Mononuclear cell (primary cell): ENCODE measurements around the gene ASMTL. TPM values are rescaled to one million over a fixed set of nuclear protein-coding genes. Genes with fewer than 3 reads are reported as not detected.
"Not testable (repeated sequence)": the region's sequence is repeated elsewhere in the genome, so short reads cannot be mapped to it uniquely, and the experiment has no call there.

Experiments
- H3K27me3 ChIP-seq: 2 replicates; pipeline ENCODE4 v1.6.0; 2011; ENCODE audit warnings: low read length, control low read depth; ENCODE audit not compliant: insufficient read depth
- H3K4me1 ChIP-seq: 2 replicates; pipeline ENCODE4 v1.5.1; 2011; ENCODE audit warnings: mild to moderate bottlenecking, low read length, control low read depth; ENCODE audit not compliant: insufficient read depth
- H3K4me3 ChIP-seq: 2 replicates; pipeline ENCODE4 v1.5.1; 2011; ENCODE audit warnings: mild to moderate bottlenecking, low read length, moderate library complexity
- H3K9me3 ChIP-seq: 2 replicates; pipeline ENCODE4 v1.5.1; 2011; ENCODE audit warnings: low read depth, mild to moderate bottlenecking, control low read depth, low read length
- total RNA-seq: library from RNA; depleted of rRNA; stranded (reverse); fragments of >200 nt; gene quantifications from one replicate; pipeline ENCODE4 v1.2.3, GENCODE V29; 2012

Gene ASMTL
- total RNA-seq, 1 donor = 12.7 TPM

DNA sequence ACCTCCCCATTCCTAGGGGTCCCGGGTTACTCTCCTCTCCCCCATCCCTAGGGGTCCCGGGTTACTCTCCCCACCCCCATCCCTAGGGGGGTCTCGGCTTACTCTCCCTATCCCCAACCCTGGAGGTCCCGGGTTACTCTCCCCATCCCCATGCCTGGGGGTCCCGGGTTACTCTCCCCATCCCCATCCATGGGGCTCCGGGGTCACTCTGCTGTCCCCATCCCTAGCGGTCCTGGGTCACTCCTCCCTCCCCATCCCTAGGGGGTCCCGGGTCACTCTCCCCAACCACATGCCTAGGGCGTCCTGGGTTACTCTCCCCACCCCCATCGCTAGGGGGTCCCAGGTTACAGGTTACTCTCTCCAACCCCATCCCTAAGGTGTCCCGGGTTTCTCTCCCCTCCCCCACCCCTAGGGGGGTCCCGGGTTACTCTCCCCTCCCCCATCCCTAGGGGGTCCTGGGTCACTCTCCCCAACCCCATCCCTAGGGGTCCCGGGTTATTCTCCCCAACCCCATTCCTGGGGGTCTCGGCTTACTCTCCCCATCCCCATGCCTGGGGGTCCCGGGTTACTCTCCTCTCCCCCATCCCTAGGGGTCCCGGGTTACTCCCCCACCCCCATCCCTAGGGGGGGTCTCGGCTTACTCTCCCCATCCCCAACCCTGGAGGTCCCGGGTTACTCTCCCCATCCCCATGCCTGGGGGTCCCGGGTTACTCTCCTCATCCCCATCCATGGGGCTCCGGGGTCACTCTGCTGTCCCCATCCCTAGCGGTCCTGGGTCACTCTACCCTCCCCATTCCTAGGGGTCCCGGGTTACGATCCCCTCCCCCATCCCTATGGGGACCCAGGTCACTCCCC lies 821 bp downstream of the ASMTL start:
- Histone ChIP-seq H3K9me3 (peaks cover 4% of the 10 kb centered on the region), H3K4me3 (peak overlapping the region; percentile 75), H3K27me3 (no peaks in the 10 kb centered on the region), H3K4me1 (peaks cover 20% of the 10 kb centered on the region)

DNA sequence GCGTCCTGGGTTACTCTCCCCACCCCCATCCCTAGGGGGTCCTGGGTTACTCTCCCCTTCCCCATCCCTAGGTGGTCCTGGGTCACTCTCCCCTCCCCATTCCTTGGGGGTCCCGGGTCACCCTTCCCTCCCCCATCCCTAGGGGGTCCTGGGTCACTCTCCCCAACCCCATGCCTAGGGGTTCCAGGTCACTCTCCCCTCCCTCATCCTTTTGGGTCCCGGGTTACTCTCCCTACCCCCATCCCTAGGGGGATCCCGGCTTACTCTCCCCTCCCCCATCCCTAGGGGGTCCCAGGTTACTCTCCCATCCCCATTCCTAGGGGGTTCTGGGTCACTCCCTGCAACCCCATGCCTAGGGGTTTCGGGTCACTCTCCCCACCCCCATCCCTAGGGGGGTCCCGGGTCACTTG lies 1.5 kb downstream of the ASMTL start:
- no peak overlapping the region for H3K4me3 ChIP-seq
- H3K27me3 ChIP-seq = no peaks in the 10 kb centered on the region
- peaks cover 20% of the 10 kb centered on the region for H3K4me1 ChIP-seq
- peaks cover 4% of the 10 kb centered on the region for H3K9me3 ChIP-seq

DNA sequence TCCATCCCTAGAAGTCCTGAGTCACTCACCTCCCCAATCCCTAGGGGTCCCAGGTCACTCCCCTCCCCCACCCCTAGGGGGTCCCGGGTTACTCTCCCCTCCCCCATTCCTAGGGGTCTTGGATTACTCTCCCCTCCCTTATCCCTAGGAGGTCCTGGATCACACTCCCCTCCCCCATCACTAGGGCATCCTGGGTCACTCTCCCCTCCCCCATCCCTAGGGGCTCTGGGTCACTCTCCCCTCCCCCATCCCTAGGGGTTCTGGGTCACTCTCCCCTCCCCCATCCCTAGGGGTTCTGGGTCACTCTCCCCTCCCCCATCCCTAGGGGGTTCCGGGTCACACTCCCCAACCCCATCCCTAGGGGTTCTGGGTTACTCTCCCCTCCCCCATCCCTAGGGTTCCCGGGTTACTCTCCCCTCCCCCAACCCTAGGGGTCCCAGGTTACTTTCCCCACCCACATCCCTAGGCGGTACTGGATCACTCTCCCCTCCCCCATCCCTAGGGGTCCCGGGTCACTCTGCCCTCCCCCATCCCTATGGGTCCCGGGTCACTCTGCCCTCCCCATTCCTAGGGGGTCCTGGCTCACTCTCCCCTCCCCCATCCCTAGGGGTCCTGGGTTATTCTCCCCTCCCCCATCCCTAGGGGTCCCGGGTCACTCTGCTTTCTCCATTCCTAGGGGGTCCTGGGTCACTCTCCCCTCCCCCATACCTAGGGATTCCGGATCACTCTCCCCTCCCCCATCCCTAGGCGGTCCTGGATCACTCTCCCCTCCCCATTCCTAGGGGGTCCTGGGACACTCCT lies 2.1 kb downstream of the ASMTL start:
- Histone ChIP-seq H3K9me3 (peaks cover 4% of the 10 kb centered on the region), H3K4me3 (no peak overlapping the region), H3K27me3 (no peaks in the 10 kb centered on the region), H3K4me1 (peaks cover 20% of the 10 kb centered on the region)

- Histone ChIP-seq H3K27me3 (no peaks in the 10 kb centered on the region), H3K4me1 (peaks cover 20% of the 10 kb centered on the region), H3K4me3 (no peak overlapping the region), H3K9me3 (peaks cover 4% of the 10 kb centered on the region)
These were observed 2.9 kb downstream of the ASMTL start for GRCh38 chrX:1449823-1450149.

DNA sequence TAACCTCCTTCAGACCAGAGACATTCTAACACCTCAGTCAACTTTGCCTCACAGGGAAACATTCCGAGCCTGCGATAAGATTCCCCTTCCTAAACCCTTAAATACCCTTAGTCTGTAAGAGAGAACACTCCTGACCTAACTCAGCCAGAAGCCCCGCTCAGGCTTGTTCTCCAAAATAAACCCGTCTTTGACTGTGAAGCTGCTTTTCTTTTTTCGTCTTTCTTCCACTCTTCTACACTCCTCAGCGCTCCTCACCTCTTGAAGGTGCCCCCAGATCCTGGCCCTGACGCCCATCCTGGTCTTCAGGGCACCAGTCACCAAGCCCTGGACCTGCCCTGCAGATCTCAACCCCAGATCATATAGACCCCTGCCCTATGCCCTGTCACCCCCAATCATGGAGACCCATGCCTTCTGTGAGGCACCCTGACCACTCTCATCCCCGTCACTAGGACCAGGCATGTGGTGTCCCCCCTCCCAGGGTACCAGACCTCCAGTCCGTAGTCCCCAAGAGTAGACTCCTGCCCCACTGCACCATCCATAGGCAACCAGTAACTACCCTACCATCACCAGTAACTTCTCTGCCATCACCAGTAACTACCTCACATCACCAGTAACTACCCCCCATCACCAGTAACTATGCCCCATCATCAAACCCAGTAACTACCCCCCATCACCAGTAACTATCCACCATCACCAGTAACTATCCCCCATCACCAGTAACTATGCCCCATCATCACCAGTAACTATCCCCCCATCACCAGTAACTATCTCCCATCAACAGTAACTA lies 3.5 kb downstream of the ASMTL start:
- Histone ChIP-seq H3K27me3 (no peaks in the 10 kb centered on the region), H3K4me1 (peaks cover 14% of the 10 kb centered on the region), H3K4me3 (no peak overlapping the region), H3K9me3 (peaks cover 4% of the 10 kb centered on the region)

- H3K9me3 ChIP-seq, H3K4me3 ChIP-seq, H3K27me3 ChIP-seq: not testable (repeated sequence)
- peaks cover 13% of the 10 kb centered on the region for H3K4me1 ChIP-seq
These were observed 4.1 kb downstream of the ASMTL start for GRCh38 chrX:1448573-1449001.

- H3K27me3 ChIP-seq, H3K9me3 ChIP-seq, H3K4me3 ChIP-seq: not testable (repeated sequence)
- peaks cover 13% of the 10 kb centered on the region for H3K4me1 ChIP-seq
These were observed 4.6 kb downstream of the ASMTL start for GRCh38 chrX:1447969-1448572.

GRCh38 chrX:1446984-1447968 lies 5.4 kb downstream of the ASMTL start:
- H3K27me3 ChIP-seq, H3K4me3 ChIP-seq, H3K9me3 ChIP-seq: not testable (repeated sequence)
- peaks cover 12% of the 10 kb centered on the region for H3K4me1 ChIP-seq

GRCh38 chrX:1444561-1445500 lies 7.9 kb downstream of the ASMTL start:
- H3K4me1 ChIP-seq = no peaks in the 10 kb centered on the region
- H3K27me3 ChIP-seq = no peaks in the 10 kb centered on the region
- H3K4me3 ChIP-seq = no peak overlapping the region
- H3K9me3 ChIP-seq = peaks cover 4% of the 10 kb centered on the region

GRCh38 chrX:1443496-1444075 lies 9.1 kb downstream of the ASMTL start:
- no peaks in the 10 kb centered on the region for H3K27me3 ChIP-seq
- H3K4me1 ChIP-seq = no peaks in the 10 kb centered on the region
- H3K4me3 ChIP-seq = no peak overlapping the region
- peaks cover 4% of the 10 kb centered on the region for H3K9me3 ChIP-seq

GRCh38 chrX:1442724-1443367 lies 9.9 kb downstream of the ASMTL start:
- Histone ChIP-seq H3K27me3 (no peaks in the 10 kb centered on the region), H3K4me3 (no peak overlapping the region), H3K9me3 (peaks cover 2% of the 10 kb centered on the region), H3K4me1 (no peaks in the 10 kb centered on the region)

GRCh38 chrX:1442016-1442665 lies 10.6 kb downstream of the ASMTL start:
- H3K4me1 ChIP-seq = no peaks in the 10 kb centered on the region
- H3K27me3 ChIP-seq = no peaks in the 10 kb centered on the region
- no peaks in the 10 kb centered on the region for H3K9me3 ChIP-seq
- no peak overlapping the region for H3K4me3 ChIP-seq
